Tongue (tissue), 2 donors: ENCODE measurements around the gene KCNQ1. TPM values are rescaled to one million over a fixed set of nuclear protein-coding genes. Genes with fewer than 3 reads are reported as not detected.

Experiments used
- DNase-seq: peaks from one replicate; pipeline ENCODE4 v3.0.0-alpha.2; 2015
- total RNA-seq: library from RNA; depleted of rRNA; stranded (reverse); fragments of >200 nt; gene quantifications from one replicate; pipeline ENCODE4 v1.2.3, GENCODE V29; 2014

The KCNQ1 gene
- total RNA-seq, 1 donor from 2014 or later, result 2.6 TPM

DNA sequence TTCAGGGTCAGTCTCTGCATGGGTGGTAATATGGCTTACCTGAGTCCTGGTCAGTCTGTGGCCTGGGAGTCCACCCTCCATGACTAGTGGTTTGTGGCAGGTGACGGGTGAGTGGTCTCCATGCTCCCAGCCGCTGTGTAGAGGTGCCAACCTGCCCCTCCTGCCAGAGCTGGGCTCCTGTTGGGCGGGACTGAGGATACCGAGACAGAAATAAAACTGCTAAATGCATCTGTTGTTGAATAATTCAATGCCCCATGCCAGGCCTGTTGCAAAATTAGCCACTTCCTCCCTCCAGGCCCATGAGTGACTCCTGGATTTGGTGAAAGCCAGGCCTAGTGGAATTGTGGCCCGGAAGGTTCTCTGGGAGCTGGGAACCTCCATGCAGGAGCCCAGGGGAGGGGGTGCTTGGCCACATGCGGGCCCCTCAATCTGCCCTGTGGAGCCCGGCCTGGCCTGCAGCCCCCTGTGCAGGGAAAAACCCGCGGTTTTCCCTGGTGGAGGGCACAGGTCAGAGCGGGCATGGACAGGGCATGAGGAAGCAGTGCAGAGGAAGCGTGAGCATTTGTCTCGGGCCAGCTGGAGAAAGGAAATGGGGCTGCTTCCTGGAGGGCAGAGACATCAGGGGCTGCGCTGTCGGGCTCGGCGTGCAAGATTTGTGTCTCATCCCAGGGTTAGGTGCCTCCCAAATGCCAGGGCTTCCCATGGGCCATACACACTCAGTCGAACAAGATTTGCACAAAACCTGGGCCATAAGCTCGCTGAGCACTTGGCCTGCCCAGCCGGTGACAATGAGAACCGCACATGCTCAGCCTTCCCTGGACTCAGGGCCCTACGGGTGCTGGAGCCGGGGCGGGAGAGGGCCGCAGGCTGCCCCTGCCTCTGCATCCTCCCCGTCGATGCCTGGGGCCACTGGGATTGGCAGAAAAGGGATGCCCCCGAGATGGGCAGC is 66.9 kb downstream of the KCNQ1 start:
- DNase-seq, result no peak

DNA sequence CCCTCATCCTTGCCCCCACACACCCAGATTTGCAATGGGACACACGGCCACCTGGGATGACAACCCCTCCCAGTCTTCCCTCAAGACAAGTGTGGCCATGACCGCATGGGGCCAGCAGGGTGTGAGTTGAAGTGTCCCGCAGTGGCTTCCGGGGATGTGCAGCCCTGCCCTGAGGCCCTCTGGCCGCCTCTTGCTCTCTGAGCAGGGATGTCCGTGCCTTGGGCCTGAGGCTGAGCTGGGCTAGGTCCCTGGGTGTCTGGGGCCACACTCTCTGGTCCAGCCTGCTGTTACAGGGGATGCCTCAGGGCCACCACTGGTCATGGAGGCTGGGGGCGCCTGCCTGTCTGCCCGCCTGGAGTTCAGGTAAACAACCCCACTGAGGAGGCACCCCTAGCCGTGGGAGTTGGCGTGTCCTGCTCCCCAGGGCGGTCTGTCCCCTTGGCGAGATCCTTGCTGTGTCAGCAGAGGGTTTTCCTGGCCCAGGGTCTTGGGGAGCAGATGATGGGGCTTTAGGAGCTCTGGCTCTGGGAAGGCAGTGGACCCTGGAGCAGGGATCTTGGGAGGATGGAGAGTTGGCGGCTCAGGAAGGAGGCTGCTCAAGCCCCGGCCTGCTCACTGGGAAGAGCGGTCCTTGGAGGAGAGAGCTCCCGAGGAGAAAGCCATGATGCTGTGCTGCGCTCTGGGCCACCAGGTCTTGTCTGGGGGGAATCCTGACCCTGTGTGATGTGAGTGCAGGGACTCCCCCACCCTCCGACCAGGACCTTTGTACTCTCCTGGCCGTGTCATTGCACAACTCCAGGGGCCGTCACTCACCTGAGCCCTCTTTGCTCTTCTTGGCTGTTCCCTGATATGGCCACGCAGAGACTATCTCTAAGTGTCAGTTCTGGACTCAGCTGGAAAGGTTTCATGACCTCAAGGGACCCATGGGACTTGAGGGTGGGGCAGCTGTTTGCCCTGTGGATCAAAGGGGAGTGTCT is 67.9 kb downstream of the KCNQ1 start:
- no peak for DNase-seq

DNA sequence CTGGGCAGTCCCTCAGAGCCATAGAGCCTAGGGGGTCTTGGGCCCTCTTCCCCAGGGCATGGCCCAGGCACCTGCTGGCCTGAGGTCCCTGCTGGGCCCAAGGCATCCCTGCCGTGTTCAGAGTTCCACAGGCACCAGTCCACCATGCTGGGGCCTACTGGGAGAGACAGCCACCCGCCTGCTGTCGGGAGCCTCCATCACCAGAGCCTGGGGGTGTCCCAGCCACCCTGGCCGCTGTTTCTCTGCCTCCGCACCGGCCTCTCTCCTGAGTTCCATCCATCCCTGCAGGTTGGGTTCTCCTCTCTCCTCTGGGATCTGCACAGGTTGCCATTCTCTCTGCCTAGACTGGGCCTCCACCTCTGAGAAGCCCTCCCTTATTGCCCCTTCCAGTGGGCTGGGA is 68.6 kb downstream of the KCNQ1 start:
- no peak for DNase-seq

DNA sequence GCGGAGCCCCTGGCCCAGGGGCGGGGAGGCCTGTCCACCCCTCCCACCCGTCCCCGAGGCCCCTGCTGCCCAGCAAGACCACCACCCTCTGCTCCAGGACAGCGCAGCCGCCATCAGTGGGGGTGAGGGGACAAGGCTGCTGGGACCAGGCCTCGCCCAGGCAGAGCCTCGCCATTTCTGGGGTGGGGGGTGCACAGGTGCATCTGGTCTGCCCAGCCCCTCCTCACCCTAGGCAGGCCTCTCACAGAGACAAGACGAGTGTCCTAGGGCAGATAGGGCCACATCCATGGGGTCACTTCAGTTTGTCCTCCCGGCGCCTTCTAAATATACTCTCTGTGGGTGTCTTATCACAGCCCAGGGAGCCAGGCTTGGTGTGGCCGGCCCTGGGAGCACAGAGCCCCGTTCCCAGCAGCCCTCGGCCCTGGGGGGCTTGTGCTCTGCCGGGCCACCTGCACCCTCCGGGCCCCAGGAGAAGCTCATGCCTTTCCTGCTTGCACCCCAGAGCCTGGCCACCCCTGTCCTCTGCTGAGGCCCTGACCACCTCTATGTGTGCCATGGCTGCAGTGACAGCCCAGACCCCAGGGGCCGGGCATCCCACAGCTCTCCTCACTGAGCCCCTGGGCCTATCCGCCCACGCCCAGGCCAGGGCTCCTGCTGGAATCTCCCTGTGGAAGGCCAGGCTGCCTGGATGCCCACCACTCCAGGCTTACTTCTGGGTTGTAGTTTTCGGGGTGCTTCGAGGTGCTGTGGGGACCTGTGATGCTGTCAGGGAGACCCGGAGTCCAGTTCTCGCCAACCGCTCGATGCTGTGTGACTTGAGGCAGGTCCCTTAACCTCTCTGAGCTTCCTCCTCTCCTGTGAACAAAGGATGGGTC is 70.8 kb downstream of the KCNQ1 start:
- DNase-seq, result no peak

DNA sequence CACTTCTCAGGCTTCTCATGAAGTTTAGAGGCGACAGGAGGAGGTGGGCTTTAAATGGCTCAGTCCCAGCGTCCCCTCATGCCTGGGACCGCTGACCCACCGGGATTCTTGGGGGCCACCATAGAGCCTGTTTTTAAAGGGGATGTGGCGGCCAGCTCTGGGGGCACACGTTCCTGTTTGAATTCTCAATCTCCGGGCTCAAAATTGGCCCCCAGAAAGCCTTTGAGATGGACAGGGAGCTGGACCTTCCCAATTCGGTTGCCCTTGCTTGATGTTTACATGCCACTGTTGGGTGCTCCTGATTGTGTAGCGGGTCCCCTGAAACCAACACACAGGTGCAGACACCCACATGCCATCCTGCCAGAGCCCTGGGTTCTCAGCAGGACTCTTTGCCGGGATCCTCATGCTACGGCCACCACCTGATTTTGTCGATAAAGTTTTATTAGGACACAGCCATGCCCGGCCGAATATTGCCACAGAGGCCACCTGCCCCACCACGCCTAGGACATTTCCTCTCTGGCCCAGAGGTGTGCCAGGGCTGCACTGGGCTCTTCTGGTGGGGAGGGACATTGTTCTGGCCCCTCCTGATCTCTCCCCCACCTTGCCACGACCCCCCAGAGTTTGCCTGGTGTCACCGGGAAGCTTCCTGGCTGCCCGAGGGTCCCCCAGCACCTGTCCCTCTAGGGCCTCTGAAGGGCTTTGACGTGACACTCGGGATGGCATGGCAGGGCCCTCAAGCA is 71.6 kb downstream of the KCNQ1 start:
- no peak for DNase-seq

DNA sequence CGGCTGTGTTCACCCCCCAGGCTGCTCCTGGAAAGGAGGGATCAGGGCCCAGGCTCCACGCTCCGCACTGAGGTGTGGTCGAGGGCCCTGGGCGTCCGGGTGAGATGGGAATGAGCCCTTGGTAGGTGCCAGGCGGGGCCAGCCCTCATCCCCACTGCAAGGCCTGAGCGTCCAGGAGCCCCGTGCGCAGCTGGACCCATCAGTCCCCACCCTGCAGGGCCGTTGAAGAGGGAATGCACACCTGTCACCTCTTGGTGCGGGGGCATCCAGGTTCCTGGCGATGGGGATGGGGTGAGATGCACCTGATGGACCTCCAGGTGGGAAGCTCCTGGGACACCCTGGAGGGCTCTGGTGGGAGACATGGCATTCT is 72.2 kb downstream of the KCNQ1 start:
- no peak for DNase-seq

DNA sequence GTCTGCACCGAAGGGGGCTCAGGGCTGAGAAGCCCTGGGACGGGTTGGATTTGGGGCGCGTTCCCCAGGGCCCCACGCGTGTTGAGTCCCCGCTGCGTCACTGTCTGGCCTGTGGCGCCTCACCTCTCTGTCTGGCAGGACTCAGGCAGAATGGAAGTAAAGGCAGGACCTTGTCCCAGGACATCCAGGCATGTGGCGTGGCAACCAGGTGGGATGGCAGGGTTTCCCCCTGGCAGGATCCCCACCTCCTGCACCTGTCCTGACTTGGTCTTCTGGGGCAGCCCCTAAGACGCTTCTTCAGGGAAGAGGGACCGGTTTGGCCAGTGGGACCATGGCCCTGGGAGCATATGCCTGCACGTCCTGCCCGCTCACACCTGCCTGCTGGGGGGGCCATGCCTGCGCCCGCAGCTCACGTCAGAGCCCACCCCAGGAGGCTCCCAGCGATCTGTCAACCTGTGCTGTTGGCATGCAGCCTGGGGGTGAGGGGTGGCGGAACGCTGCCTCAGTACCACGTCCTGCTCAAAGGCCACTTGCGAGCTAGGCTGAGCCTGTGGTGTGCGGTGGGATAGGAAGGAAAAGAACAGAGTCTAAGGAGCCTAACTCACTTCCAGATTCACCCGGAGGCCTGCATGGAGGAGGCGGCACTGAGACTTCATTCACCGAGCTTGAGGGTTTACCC is 72.7 kb downstream of the KCNQ1 start:
- no peak for DNase-seq

DNA sequence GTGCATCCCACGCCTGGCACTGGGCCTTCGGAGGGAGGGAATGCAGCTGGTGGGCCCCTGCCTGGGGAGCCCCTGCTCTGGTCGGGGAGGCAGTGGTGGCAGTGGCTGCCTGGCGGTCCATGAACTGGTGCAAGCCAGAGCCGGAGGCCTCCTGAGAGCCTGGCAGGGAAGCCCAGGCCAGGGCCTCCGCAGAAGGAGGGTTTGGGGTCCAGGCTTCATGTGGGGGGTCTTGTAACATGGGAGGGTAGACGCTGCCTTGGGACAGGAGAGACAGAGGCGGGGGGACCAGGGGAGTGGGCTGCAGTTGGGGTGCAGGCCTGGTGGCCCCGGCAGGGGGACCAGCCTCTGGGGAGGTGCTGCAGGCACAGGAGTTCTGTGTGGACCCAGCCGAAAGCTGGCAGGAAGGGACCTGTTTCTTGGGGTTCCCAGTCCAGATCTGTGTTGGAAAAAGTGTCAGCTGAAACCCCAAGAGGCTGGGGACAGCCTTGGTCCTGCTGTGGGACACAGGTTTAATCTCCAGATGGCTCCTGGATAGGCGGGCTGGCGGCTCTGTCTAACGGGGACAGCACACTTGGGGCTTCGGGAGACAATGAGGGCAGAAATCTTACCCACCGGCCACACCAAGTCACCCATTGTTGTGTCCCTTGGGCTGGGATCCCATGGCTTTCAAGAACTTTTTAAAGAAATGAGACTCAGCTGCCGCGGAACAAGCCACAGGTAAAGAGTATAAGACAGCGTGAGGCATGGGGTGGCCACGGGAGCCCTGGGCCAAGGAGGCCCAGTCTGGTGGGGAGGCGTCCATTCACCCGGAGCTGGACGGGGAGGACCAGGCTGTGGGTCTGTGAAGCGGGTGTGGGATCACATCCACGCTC is 73.5 kb downstream of the KCNQ1 start:
- DNase-seq, result no peak

DNA sequence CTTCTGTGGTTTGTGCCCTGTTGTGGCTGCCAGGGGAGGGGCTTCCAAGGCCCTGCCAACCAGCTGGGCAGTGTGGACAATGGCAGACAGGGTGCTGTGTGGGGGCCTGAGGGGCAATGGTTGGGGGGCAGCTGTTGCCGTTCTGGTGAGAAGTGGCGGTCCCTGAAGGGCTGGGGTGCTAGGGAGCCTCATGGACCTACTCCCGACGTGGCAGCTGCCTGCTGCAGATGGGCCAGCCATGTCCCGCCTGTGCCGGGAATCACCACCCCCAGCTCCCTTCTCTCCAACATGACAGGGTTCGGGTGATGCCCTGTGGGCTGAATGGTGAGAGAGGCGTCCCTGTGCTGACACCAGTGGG is 74.2 kb downstream of the KCNQ1 start:
- no peak for DNase-seq

DNA sequence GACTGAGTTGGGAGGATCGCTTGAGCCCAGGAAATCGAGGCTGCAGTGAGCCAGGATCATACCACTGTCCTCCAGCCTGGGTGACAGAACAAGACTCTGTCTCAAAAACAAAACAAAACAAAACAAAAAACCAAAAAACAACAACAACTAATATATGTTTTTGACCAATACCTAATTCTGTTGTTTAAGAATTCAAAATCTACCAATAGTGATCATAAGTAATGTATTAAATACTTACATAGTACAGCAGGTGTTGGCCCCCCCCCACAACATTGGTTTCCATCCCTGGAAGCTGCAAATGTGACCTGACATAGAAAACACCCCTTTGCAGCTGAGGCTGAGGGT is 74.7 kb downstream of the KCNQ1 start:
- no peak for DNase-seq

DNA sequence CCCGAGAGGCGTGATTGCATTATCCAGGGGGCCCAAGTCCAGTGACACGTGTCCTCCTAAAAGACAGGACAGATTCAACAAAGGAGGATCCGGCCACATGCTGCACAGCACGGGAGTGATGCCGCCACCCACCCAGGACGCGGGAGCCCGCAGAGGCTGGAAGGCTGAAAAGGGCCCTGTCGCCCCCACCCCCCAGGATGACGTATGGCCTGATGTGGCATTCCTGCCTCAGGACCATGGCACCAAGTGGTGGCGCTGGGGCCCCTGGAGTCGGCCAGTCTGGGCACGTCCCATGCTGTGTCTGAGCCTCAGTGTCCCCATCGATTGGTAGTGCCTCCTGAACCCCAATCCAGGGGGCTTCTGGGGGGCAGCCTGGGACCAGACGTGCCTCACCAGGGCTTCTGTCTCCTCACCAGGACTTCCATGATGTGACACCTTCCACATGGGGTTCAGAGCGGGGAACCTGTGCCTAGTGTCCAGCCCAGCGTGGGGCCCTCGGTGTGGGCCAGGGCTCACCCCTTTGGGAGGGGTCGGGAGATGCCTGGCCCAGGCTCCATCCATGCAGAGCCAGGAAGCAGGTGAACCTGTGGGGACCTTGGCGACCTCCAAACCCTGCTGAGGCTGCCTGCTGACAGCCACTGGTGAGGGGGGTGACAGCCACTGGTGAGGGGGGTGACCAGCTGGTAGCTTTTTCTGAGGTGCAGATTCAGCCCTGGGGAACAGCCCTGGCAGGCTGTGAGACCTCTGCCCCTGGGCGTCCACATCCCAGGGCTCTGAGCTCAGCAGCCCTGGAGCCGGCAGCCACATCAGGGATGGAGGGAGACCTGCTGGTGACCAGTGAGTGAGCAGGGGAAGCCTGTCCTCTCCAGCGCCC is 75.3 kb downstream of the KCNQ1 start:
- DNase-seq, result no peak

DNA sequence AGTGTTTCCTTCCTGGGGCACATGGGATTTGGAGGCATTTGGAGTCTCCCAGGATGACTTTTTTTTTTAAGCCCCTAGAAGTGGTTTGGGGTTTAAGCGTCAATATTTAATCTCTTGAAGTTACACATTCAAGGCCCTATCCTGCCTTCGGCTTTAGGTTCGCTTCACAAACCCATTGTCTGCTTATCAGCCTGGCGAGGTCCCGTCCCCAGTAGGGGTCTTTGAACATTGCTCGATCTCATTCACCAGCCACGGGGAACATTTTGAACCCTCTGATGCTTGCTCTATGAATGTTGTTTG is 75.9 kb downstream of the KCNQ1 start:
- DNase-seq, result no peak

DNA sequence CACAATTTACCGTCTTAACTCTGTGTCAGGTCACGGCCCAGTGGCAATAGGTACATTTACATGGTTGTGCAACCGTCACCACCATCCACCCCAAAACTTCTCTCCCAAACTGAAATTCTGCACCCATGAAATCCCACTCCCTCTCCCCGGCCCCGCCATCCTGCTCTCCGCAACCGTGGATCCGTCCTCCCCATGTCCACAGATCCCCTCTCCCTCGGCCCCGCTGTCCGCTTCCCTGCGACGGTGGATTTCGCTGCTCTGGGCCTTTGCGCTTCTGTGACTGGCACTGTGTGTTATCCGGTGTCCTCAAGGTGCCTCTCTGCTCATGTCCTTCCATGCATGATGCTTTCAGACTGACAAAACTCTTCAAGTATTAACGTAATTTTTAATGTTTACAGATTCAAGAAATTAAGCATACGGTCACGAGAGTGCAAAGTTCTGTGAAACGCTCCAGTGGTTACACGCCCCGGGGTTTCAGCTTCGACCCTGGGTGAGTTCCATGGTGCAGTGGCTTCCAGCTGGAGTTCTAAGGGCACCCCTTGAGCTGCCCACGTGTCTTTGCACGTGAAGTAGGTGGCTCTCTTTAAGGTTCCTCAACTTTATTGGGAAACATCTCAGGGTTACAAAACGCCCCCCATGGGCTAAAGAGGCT is 76.4 kb downstream of the KCNQ1 start:
- no peak for DNase-seq

DNA sequence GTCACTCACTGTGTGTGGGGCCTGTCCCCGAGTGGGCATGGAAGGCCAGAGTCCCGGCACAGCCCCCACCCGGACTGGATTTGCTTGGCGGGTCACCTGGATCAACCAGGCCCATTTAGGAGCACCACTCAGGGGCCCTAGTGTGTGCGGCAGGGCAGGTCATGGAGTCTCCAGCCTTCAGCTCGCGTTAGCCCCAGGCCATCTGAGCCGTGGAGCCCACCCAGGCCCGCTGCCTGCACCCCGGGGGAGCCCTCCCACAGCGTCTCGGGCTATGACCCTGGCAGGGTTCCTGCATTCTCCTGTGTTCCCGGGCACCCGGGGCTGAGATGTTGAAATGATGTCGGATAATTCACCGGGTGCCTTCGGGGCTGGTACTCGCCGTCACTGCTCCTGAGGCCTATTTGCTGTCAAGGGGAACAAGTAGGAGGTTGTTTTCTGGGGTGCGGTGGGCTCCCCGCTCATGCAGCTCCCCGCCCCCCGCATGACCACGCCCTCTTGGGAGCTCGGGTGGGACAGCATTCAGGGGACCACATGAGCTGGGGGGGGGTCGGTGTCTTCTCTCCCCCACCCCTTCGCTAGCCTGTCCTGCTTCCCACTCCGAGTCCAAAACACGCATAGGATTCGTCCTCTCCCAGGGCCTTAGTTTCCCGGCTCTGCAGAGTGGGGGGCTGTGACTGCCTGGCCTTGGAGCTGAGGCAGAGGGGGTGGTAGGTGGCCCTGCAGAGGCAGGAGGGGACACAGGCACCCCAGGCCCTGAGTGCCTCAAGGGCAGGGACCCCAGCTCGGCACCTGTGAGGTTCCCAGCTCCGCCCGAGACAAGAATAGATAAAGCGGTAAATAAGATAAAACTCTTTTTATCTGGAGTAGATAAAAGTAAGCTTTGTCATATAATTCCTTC is 77.2 kb downstream of the KCNQ1 start:
- DNase-seq, result no peak

DNA sequence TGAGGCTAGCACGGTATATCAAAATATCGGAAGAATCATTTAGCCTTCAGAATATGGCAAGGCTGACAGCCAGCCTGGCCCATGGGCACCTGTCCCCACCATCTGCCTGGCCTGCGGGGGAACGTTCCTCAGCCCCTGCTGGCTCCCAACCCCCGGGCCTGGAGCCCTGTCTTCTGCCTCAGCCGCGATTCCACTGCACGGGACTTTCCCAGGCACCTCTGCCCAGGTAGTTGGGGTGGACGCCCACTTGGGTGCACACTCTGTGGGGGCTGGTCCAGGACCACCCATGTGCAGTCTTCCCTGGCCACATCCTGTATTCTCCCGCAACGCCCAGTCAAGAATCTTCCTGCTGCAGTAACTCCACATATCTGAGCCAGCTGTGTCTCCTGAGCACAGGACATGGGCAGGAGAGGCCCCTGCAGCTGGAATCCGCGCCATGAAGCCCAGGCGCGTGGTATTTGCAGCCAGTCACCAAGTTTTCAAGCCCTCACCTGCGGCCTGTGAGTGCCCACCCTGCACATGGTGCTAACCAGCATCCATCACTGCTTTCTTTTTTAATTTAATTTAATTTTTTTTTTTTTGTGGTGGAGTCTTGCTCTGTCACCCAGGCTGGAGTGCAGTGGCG is 77.9 kb downstream of the KCNQ1 start:
- DNase-seq, result no peak

DNA sequence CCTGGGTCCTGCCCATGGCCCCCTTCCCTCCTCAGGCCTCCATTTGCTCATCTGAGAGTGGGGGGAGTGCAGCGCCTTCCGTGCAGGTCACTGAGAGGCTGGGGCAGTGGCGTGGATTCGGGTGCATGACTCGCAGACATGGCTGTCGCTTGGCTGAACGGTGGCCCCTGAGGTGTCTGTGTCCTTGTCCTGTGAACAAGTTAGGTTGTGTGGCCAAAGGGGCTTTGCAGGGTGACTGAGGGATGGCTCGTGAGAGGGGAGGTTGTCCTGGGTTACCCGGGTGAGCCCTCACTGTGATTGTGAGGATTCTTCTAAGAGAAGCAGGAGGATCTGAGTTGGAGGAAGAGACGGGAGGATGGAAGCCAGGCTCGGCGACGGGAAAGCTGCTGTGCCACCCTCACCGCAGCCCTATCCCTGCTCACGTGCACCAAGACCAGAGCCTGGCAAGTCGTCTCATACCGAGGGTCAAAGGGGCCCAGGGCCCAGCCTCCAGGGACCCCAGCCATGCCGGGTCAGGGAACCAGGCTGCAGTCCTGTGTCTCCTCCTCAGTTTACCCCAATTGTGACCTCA is 79.1 kb downstream of the KCNQ1 start:
- no peak for DNase-seq
